Measurements from ENCODE around the gene NLRP1.

Gene NLRP1

GRCh38 chr17:5523249-5523648 lies 61.1 kb downstream of the NLRP1 start:
- ATAC-seq (no peak), DNase-seq (ENCODE audit: low spot score in 2 of 2) (no peak)
- Mint-ChIP-seq H3K27ac (peak overlapping the region; percentile 81), H3K9me3 (no peaks in the 10 kb centered on the region), H3K4me3 (no peak overlapping the region), H3K4me1 (peaks cover 14% of the 10 kb centered on the region), H3K36me3 (peaks cover 79% of the 10 kb centered on the region)

GRCh38 chr17:5522476-5522875 lies 61.8 kb downstream of the NLRP1 start:
- Mint-ChIP-seq H3K9me3 (no peaks in the 10 kb centered on the region), H3K27ac (peak overlapping the region; percentile 81), H3K4me3 (no peak overlapping the region), H3K36me3 (peaks cover 80% of the 10 kb centered on the region), H3K4me1 (peaks cover 14% of the 10 kb centered on the region)
- DNase-seq (ENCODE audit: low spot score in 2 of 2) (no peak), ATAC-seq (no peak)

GRCh38 chr17:5516060-5516792 lies 68.1 kb downstream of the NLRP1 start:
- H3K27ac Mint-ChIP-seq = peak overlapping the region; percentile 50
- H3K36me3 Mint-ChIP-seq = peaks cover 69% of the 10 kb centered on the region
- DNase-seq (ENCODE audit: low spot score in 2 of 2) (no peak), ATAC-seq (no peak)
- peaks cover 38% of the 10 kb centered on the region for H3K4me1 Mint-ChIP-seq
- peaks cover 3% of the 10 kb centered on the region for H3K9me3 Mint-ChIP-seq
- no peak overlapping the region for H3K4me3 Mint-ChIP-seq

- Mint-ChIP-seq H3K4me1 (peaks cover 38% of the 10 kb centered on the region), H3K9me3 (peaks cover 3% of the 10 kb centered on the region), H3K4me3 (no peak overlapping the region), H3K27ac (no peak overlapping the region), H3K36me3 (peaks cover 59% of the 10 kb centered on the region)
- ATAC-seq (no peak), DNase-seq (ENCODE audit: low spot score in 2 of 2) (no peak)
Measured at GRCh38 chr17:5514976-5515375, 69.3 kb downstream of the NLRP1 start.

- DNase-seq (ENCODE audit: low spot score in 2 of 2) (no peak), ATAC-seq (peak; percentile 90)
- Mint-ChIP-seq H3K9me3 (peaks cover 3% of the 10 kb centered on the region), H3K36me3 (peaks cover 49% of the 10 kb centered on the region), H3K4me1 (peaks cover 38% of the 10 kb centered on the region), H3K4me3 (no peak overlapping the region), H3K27ac (peak overlapping the region; percentile 41)
Measured at GRCh38 chr17:5513628-5514027, 70.7 kb downstream of the NLRP1 start.

GRCh38 chr17:5511401-5512225 lies 72.7 kb downstream of the NLRP1 start:
- Mint-ChIP-seq H3K4me1 (peaks cover 38% of the 10 kb centered on the region), H3K9me3 (peaks cover 3% of the 10 kb centered on the region), H3K36me3 (peaks cover 29% of the 10 kb centered on the region), H3K4me3 (no peak overlapping the region), H3K27ac (peak overlapping the region; percentile 72)
- no peak for ATAC-seq
- DNase-seq (ENCODE audit: low spot score in 2 of 2) = no peak

GRCh38 chr17:5510771-5511170 lies 73.5 kb downstream of the NLRP1 start:
- no peak for DNase-seq (ENCODE audit: low spot score in 2 of 2)
- H3K4me3 Mint-ChIP-seq = no peak overlapping the region
- peaks cover 3% of the 10 kb centered on the region for H3K9me3 Mint-ChIP-seq
- H3K27ac Mint-ChIP-seq = no peak overlapping the region
- peaks cover 38% of the 10 kb centered on the region for H3K4me1 Mint-ChIP-seq
- no peak for ATAC-seq
- H3K36me3 Mint-ChIP-seq = peaks cover 22% of the 10 kb centered on the region

- Mint-ChIP-seq H3K36me3 (peaks cover 9% of the 10 kb centered on the region), H3K27ac (peak overlapping the region; percentile 34), H3K4me3 (no peak overlapping the region), H3K9me3 (peaks cover 3% of the 10 kb centered on the region), H3K4me1 (peaks cover 26% of the 10 kb centered on the region)
- DNase-seq (ENCODE audit: low spot score in 2 of 2) (no peak), ATAC-seq (no peak)
Measured at GRCh38 chr17:5509482-5509881, 74.8 kb downstream of the NLRP1 start.

GRCh38 chr17:5508810-5509209 lies 75.5 kb downstream of the NLRP1 start:
- no peak for ATAC-seq
- Mint-ChIP-seq H3K9me3 (peaks cover 3% of the 10 kb centered on the region), H3K4me1 (peaks cover 22% of the 10 kb centered on the region), H3K27ac (no peak overlapping the region), H3K36me3 (peaks cover 4% of the 10 kb centered on the region), H3K4me3 (no peak overlapping the region)
- no peak for DNase-seq (ENCODE audit: low spot score in 2 of 2)

- H3K36me3 Mint-ChIP-seq = peaks cover 5% of the 10 kb centered on the region
- DNase-seq (ENCODE audit: low spot score in 2 of 2) = no peak
- H3K4me1 Mint-ChIP-seq = peaks cover 4% of the 10 kb centered on the region
- H3K9me3 Mint-ChIP-seq = no peaks in the 10 kb centered on the region
- no peak overlapping the region for H3K4me3 Mint-ChIP-seq
- no peak for ATAC-seq
- no peak overlapping the region for H3K27ac Mint-ChIP-seq
Measured at GRCh38 chr17:5506307-5506706, 78.0 kb downstream of the NLRP1 start.

GRCh38 chr17:5502552-5502951 lies 81.8 kb downstream of the NLRP1 start:
- H3K4me3 Mint-ChIP-seq = no peak overlapping the region
- peaks cover 11% of the 10 kb centered on the region for H3K36me3 Mint-ChIP-seq
- ATAC-seq = no peak
- DNase-seq (ENCODE audit: low spot score in 2 of 2) = no peak
- H3K4me1 Mint-ChIP-seq = peaks cover 20% of the 10 kb centered on the region
- no peaks in the 10 kb centered on the region for H3K9me3 Mint-ChIP-seq
- H3K27ac Mint-ChIP-seq = no peak overlapping the region

GRCh38 chr17:5501685-5502084 lies 82.6 kb downstream of the NLRP1 start:
- DNase-seq (ENCODE audit: low spot score in 2 of 2) (no peak), ATAC-seq (no peak)
- no peak overlapping the region for H3K27ac Mint-ChIP-seq
- peaks cover 11% of the 10 kb centered on the region for H3K36me3 Mint-ChIP-seq
- peaks cover 20% of the 10 kb centered on the region for H3K4me1 Mint-ChIP-seq
- peak overlapping the region; percentile 77 for H3K4me3 Mint-ChIP-seq
- H3K9me3 Mint-ChIP-seq = no peaks in the 10 kb centered on the region

GRCh38 chr17:5500589-5501391 lies 83.5 kb downstream of the NLRP1 start:
- Mint-ChIP-seq H3K27ac (peak overlapping the region; percentile 17), H3K36me3 (peaks cover 11% of the 10 kb centered on the region), H3K4me1 (peaks cover 20% of the 10 kb centered on the region), H3K4me3 (peak overlapping the region; percentile 77), H3K9me3 (no peaks in the 10 kb centered on the region)
- peak; percentile 44 to 78 for DNase-seq (ENCODE audit: low spot score in 2 of 2)
- ATAC-seq = peak; percentile 90

GRCh38 chr17:5500247-5500588 lies 84.1 kb downstream of the NLRP1 start:
- peak overlapping the region; percentile 17 for H3K27ac Mint-ChIP-seq
- H3K4me3 Mint-ChIP-seq = peak overlapping the region; percentile 77
- DNase-seq (ENCODE audit: low spot score in 2 of 2) (no peak), ATAC-seq (no peak)
- H3K9me3 Mint-ChIP-seq = no peaks in the 10 kb centered on the region
- H3K36me3 Mint-ChIP-seq = peaks cover 11% of the 10 kb centered on the region
- peaks cover 20% of the 10 kb centered on the region for H3K4me1 Mint-ChIP-seq

- Mint-ChIP-seq H3K27ac (peak overlapping the region; percentile 17), H3K36me3 (peaks cover 11% of the 10 kb centered on the region), H3K9me3 (no peaks in the 10 kb centered on the region), H3K4me1 (peaks cover 20% of the 10 kb centered on the region), H3K4me3 (peak overlapping the region; percentile 77)
- DNase-seq (ENCODE audit: low spot score in 2 of 2) (no peak), ATAC-seq (no peak)
Measured at GRCh38 chr17:5499476-5500231, 84.7 kb downstream of the NLRP1 start.

Measured in stimulated activated effector memory CD8-positive, alpha-beta T cell treated with anti-CD3 and anti-CD28 coated beads, Interleukin-12 subunit alpha, Interleukin-12 subunit beta, amount 100 ng/mL, for 72 hours (primary cell).